ENCODE measurements around the gene POPDC3.

POPDC3 gene

GRCh38 chr6:105109955-105110895 is 69.6 kb downstream of the POPDC3 start:
- no peak for TF ChIP-seq ZNF274 (IDR thresholded peaks at IDR 0.05; ENCODE audit: low read depth, low read length)

GRCh38 chr6:105108631-105109262 is 71.1 kb downstream of the POPDC3 start:
- no peak overlapping the region for H3K4me3 ChIP-seq (ENCODE audit: low read length)
- TF ChIP-seq ZNF274 (IDR thresholded peaks at IDR 0.05; ENCODE audit: low read depth, low read length), result no peak

More at GRCh38 chr6:105109955-105110895, 69.6 kb downstream of the POPDC3 start:
- H3K4me3 ChIP-seq (ENCODE audit: low read length), result no peak overlapping the region

Measured in GM08714 (cell line).